LNCAP (cell line): ENCODE measurements around the gene SOX9.

Source experiments
- TF ChIP-seq, protein P1 (sequence below): fragments of 450-650 bp; IDR thresholded peaks from 2 replicates; pipeline ENCODE4 v1.5.1; 2017; ENCODE audit warnings: mild to moderate bottlenecking

Gene SOX9

DNA sequence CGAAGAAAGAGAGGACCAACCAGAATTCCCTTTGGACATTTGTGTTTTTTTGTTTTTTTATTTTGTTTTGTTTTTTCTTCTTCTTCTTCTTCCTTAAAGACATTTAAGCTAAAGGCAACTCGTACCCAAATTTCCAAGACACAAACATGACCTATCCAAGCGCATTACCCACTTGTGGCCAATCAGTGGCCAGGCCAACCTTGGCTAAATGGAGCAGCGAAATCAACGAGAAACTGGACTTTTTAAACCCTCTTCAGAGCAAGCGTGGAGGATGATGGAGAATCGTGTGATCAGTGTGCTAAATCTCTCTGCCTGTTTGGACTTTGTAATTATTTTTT, 3.6 kb downstream of the SOX9 start:
- TF ChIP-seq, protein P1, sequence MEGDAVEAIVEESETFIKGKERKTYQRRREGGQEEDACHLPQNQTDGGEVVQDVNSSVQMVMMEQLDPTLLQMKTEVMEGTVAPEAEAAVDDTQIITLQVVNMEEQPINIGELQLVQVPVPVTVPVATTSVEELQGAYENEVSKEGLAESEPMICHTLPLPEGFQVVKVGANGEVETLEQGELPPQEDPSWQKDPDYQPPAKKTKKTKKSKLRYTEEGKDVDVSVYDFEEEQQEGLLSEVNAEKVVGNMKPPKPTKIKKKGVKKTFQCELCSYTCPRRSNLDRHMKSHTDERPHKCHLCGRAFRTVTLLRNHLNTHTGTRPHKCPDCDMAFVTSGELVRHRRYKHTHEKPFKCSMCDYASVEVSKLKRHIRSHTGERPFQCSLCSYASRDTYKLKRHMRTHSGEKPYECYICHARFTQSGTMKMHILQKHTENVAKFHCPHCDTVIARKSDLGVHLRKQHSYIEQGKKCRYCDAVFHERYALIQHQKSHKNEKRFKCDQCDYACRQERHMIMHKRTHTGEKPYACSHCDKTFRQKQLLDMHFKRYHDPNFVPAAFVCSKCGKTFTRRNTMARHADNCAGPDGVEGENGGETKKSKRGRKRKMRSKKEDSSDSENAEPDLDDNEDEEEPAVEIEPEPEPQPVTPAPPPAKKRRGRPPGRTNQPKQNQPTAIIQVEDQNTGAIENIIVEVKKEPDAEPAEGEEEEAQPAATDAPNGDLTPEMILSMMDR, result no peak

- TF ChIP-seq, protein P1, result no peak
These were observed 4.4 kb downstream of the SOX9 start for GRCh38 chr17:72125226-72125651.

DNA sequence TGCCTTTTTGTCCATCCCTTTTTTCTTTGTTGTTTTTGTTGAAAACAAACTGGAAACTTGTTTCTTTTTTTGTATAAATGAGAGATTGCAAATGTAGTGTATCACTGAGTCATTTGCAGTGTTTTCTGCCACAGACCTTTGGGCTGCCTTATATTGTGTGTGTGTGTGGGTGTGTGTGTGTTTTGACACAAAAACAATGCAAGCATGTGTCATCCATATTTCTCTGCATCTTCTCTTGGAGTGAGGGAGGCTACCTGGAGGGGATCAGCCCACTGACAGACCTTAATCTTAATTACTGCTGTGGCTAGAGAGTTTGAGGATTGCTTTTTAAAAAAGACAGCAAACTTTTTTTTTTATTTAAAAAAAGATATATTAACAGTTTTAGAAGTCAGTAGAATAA, 4.9 kb downstream of the SOX9 start:
- TF ChIP-seq, protein P1, result no peak

- TF ChIP-seq, protein P1, result no peak
These were observed 6.0 kb downstream of the SOX9 start for GRCh38 chr17:72126575-72127486.

GRCh38 chr17:72128039-72128438, 7.2 kb downstream of the SOX9 start:
- TF ChIP-seq, protein P1, result no peak

GRCh38 chr17:72134608-72135394, 14.0 kb downstream of the SOX9 start:
- TF ChIP-seq, protein P1, result no peak

DNA sequence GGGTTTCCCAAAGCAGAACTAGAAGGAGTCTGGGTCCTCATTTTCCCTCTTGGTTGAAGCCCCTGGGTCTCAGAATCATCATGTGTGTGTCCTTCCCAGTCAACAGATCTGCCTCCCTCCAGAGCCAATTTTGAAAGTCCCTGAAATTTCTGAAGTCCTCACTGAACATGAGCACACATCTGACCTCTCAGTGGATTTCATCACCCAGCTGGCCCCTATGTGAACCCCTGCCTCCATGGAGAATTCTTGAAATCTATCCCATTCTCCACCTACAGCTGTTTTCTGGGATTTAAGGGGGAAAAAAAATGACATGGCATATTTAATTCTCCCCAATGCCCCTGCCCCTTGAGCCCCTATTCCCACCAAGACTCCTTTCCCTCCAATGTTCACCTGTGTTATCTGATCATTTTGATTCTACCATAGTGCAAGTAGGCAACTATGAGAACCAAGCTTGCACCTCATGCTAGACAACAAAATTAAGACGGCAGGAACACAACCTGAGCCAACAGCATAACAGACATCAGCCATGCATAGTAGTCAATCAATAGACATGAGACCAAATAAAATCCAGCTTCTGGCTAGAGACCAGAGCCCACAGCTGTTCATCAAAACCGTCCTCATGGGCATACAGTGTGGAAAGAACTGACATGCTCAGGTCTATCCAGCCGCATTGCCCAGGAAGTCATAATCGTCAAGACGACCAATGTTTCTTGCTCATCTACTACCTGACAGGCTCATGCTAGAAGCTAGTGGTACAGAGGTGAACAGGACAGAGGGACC, 14.9 kb downstream of the SOX9 start:
- TF ChIP-seq, protein P1, result no peak
